ENCODE results near the gene BEAN1.
A peak's percentile ranks its signal among the peaks of the same experiment; 100 is the strongest.

Gene BEAN1

GRCh38 chr16:66402591-66403230 is 24.4 kb upstream of the BEAN1 start:
- no peak for DNase-seq (ENCODE audit: low read depth in 2 of 2)
- H3K4me3 ChIP-seq (replicated peaks in 1 of 2; ENCODE audit: low read depth in 2 of 2, low read length in 2 of 2), result no peak overlapping the region
- no peak for TF ChIP-seq CTCF (IDR thresholded peaks at IDR 0.05; ENCODE audit: low read depth, low read length)

GRCh38 chr16:66403531-66404145 is 23.5 kb upstream of the BEAN1 start:
- no peak for TF ChIP-seq CTCF (IDR thresholded peaks at IDR 0.05; ENCODE audit: low read depth, low read length)
- H3K4me3 ChIP-seq (replicated peaks in 1 of 2; ENCODE audit: low read depth in 2 of 2, low read length in 2 of 2), result no peak overlapping the region
- no peak for DNase-seq (ENCODE audit: low read depth in 2 of 2)

GRCh38 chr16:66405057-66405783 is 21.9 kb upstream of the BEAN1 start:
- no peak for DNase-seq (ENCODE audit: low read depth in 2 of 2)
- no peak for TF ChIP-seq CTCF (IDR thresholded peaks at IDR 0.05; ENCODE audit: low read depth, low read length)
- no peak overlapping the region for H3K4me3 ChIP-seq (replicated peaks in 1 of 2; ENCODE audit: low read depth in 2 of 2, low read length in 2 of 2)

GRCh38 chr16:66406534-66407221 is 20.4 kb upstream of the BEAN1 start:
- peak; percentile 74 for TF ChIP-seq CTCF (IDR thresholded peaks at IDR 0.05; ENCODE audit: low read depth, low read length)
- peak; percentile 75 to 79 for DNase-seq (ENCODE audit: low read depth in 2 of 2)
- peak overlapping the region; percentile 62 for H3K4me3 ChIP-seq (replicated peaks in 1 of 2; ENCODE audit: low read depth in 2 of 2, low read length in 2 of 2)

GRCh38 chr16:66408163-66409048 is 18.7 kb upstream of the BEAN1 start:
- DNase-seq (ENCODE audit: low read depth in 2 of 2), result peak; percentile 87 to 94
- H3K4me3 ChIP-seq (replicated peaks in 1 of 2; ENCODE audit: low read depth in 2 of 2, low read length in 2 of 2), result peak overlapping the region; percentile 17 to 35
- TF ChIP-seq CTCF (IDR thresholded peaks at IDR 0.05; ENCODE audit: low read depth, low read length), result no peak

GRCh38 chr16:66409156-66409555 is 17.9 kb upstream of the BEAN1 start:
- peak overlapping the region; percentile 7 to 17 for H3K4me3 ChIP-seq (replicated peaks in 1 of 2; ENCODE audit: low read depth in 2 of 2, low read length in 2 of 2)
- TF ChIP-seq CTCF (IDR thresholded peaks at IDR 0.05; ENCODE audit: low read depth, low read length), result no peak

More at GRCh38 chr16:66409156-66409555, 17.9 kb upstream of the BEAN1 start:
- peak; percentile 72 to 80 for DNase-seq (ENCODE audit: low read depth in 2 of 2)

Data from cardiac fibroblast (primary cell).